GM23338 (cell line): Measurements from ENCODE around the gene GFRA1. TPM values are rescaled to one million over a fixed set of nuclear protein-coding genes. Genes with fewer than 3 reads are reported as not detected.

Experiments used
- ATAC-seq: fragments of 200-7000 bp; cut with Tn5 transposase; 3 replicates; pipeline ENCODE4 v1.9.1; 2020
- DNase-seq: peaks from one replicate; pipeline ENCODE4 v3.0.0-alpha.2; 2015; ENCODE audit warnings: low spot score
- H2AFZ ChIP-seq: fragments of 200-600 bp; sonication (generic); 2 replicates; pipeline ENCODE4 v1.8.0; 2016; ENCODE audit warnings: antibody characterized with exemption, mild to moderate bottlenecking, moderate library complexity
- H3F3A ChIP-seq: fragments of 200-600 bp; sonication (generic); replicated peaks from 2 replicates; pipeline ENCODE4 v1.8.0; 2017; ENCODE audit warnings: antibody characterized with exemption, mixed run types, low read depth
- H3K27ac ChIP-seq: fragments of 200-600 bp; sonication (generic); 2 replicates; pipeline ENCODE4 v1.6.1; 2016; ENCODE audit warnings: low read depth
- H3K27me3 ChIP-seq: fragments of 200-600 bp; sonication (generic); 2 replicates; pipeline ENCODE4 v1.8.0; 2016; ENCODE audit warnings: mild to moderate bottlenecking, mixed run types, moderate library complexity; ENCODE audit not compliant: insufficient read depth
- H3K36me3 ChIP-seq: fragments of 200-600 bp; sonication (generic); 2 replicates; pipeline ENCODE4 v1.8.0; 2016; ENCODE audit warnings: mild to moderate bottlenecking; ENCODE audit not compliant: insufficient read depth
- H3K4me1 ChIP-seq: fragments of 200-600 bp; sonication (generic); 2 replicates; pipeline ENCODE4 v1.8.0; 2016; ENCODE audit warnings: mild to moderate bottlenecking, moderate library complexity; ENCODE audit not compliant: insufficient read depth
- H3K4me2 ChIP-seq: fragments of 200-600 bp; sonication (generic); 2 replicates; pipeline ENCODE4 v1.7.1; 2017; ENCODE audit warnings: mixed run types
- H3K4me3 ChIP-seq: fragments of 200-600 bp; sonication (generic); 2 replicates; pipeline ENCODE4 v1.6.1; 2016; ENCODE audit warnings: mixed run types
- H3K79me2 ChIP-seq: fragments of 200-600 bp; sonication (generic); replicated peaks from 2 replicates; pipeline ENCODE4 v1.8.0; 2017; ENCODE audit warnings: mild to moderate bottlenecking; ENCODE audit not compliant: insufficient read depth
- H3K9me2 ChIP-seq: fragments of 200-600 bp; sonication (generic); 2 replicates; pipeline ENCODE4 v1.8.0; 2017; ENCODE audit not compliant: insufficient read depth
- H4K20me1 ChIP-seq: fragments of 200-600 bp; sonication (generic); replicated peaks from 2 replicates; pipeline ENCODE4 v1.8.0; 2017; ENCODE audit warnings: mild to moderate bottlenecking; ENCODE audit not compliant: insufficient read depth
- H3K27ac Mint-ChIP-seq: 2 replicates; pipeline ENCODE4 v1.8.0; 2020; ENCODE audit warnings: inconsistent platforms, mild to moderate bottlenecking, moderate library complexity, mixed read lengths
- H3K27me3 Mint-ChIP-seq: 3 replicates; pipeline ENCODE4 v1.8.0; 2022; ENCODE audit warnings: low read depth, mild to moderate bottlenecking, moderate library complexity, mixed read lengths, inconsistent platforms; ENCODE audit not compliant: insufficient read depth, poor library complexity
- H3K36me3 Mint-ChIP-seq: 3 replicates; pipeline ENCODE4 v1.8.0; 2021; ENCODE audit warnings: low read depth, mild to moderate bottlenecking, inconsistent platforms, moderate library complexity, mixed read lengths
- H3K4me1 Mint-ChIP-seq: 3 replicates; pipeline ENCODE4 v1.8.0; 2020; ENCODE audit warnings: mild to moderate bottlenecking, inconsistent platforms, mixed read lengths
- H3K4me3 Mint-ChIP-seq: 3 replicates; pipeline ENCODE4 v1.8.0; 2021; ENCODE audit warnings: moderate library complexity, mild to moderate bottlenecking, inconsistent platforms, mixed read lengths
- H3K9me3 Mint-ChIP-seq: 3 replicates; pipeline ENCODE4 v1.8.0; 2020; ENCODE audit warnings: moderate library complexity, mild to moderate bottlenecking, inconsistent platforms, mixed read lengths
- CTCF ChIP-seq, 2 experiments: fragments of 200-600 bp in 1 of 2; sonication (generic) in 1 of 2; conservative IDR thresholded peaks; 2 replicates each; pipeline versions ENCODE4 v1.5.1 to v1.6.1; 2016 to 2017; ENCODE audit warnings: antibody characterized with exemption in 2 of 2, low read depth in 2 of 2, mild to moderate bottlenecking in 2 of 2, moderate library complexity in 1 of 2
- EZH2 ChIP-seq: fragments of 200-600 bp; sonication (generic); IDR thresholded peaks from one replicate; pipeline ENCODE4 v1.8.0; 2017; ENCODE audit warnings: antibody characterized with exemption, mild to moderate bottlenecking, low read depth; ENCODE audit not compliant: unreplicated experiment
- EZH2phosphoT487 ChIP-seq: fragments of 200-600 bp; sonication (generic); IDR thresholded peaks from one replicate; pipeline ENCODE4 v1.8.1; 2018; ENCODE audit warnings: antibody characterized with exemption; ENCODE audit not compliant: unreplicated experiment
- JUNB ChIP-seq: IDR thresholded peaks from one replicate; pipeline ENCODE4 v1.6.1; 2016; ENCODE audit warnings: antibody characterized with exemption; ENCODE audit not compliant: unreplicated experiment
- STAT1 ChIP-seq: IDR thresholded peaks from one replicate; pipeline ENCODE4 v1.6.1; 2016; ENCODE audit warnings: antibody characterized with exemption; ENCODE audit not compliant: unreplicated experiment
- polyA plus RNA-seq: library from polyadenylated mRNA; unstranded; fragments of >200 nt; fragmentation: Nextera tagmentation; extraction: Ambion mirVana; gene quantifications from 2 replicates; pipeline ENCODE4 v1.2.1, GENCODE V29; 2016
- total RNA-seq: library from RNA; depleted of rRNA; stranded (reverse); fragments of >200 nt; shearing (Covaris generic); gene quantifications from 2 replicates; pipeline ENCODE4 v1.2.3, GENCODE V29; 2014

Gene GFRA1
- total and polyA plus RNA-seq, 2 experiments from 2014 or later = 1.4 to 2.8 TPM

- no peaks in the 10 kb centered on the region; the same call in 2 of the 3 replicates for H3K36me3 Mint-ChIP-seq
- Histone ChIP-seq H3K4me1 (peaks cover 5% of the 10 kb centered on the region), H3K9me2 (no peaks in the 10 kb centered on the region), H3K4me3 (peak overlapping the region; percentile 89), H2AFZ (peak overlapping the region; percentile 99), H3K79me2 (no peaks in the 10 kb centered on the region), H3K4me2 (peak overlapping the region; percentile 98), H3K27ac (no peak overlapping the region), H3K36me3 (no peaks in the 10 kb centered on the region), H3F3A (peaks cover 3% of the 10 kb centered on the region; the same call in 1 of the 2 replicates), H4K20me1 (no peaks in the 10 kb centered on the region), H3K27me3 (peaks cover 96% of the 10 kb centered on the region)
- ATAC-seq (peak; percentile 11), DNase-seq (peak; percentile 62)
- peaks cover 75% of the 10 kb centered on the region for H3K27me3 Mint-ChIP-seq
- H3K27ac Mint-ChIP-seq = no peak overlapping the region
- peak overlapping the region; percentile 84 for H3K4me3 Mint-ChIP-seq
- peaks cover 10% of the 10 kb centered on the region; the same call in 2 of the 3 replicates for H3K4me1 Mint-ChIP-seq
- TF ChIP-seq STAT1 (no peak), EZH2 (peak; percentile 83)
- H3K9me3 Mint-ChIP-seq = no peaks in the 10 kb centered on the region
Measured at GRCh38 chr10:116271593-116272439, 1.2 kb downstream of the GFRA1 start.

- Mint-ChIP-seq H3K4me1 (peaks cover 10% of the 10 kb centered on the region; the same call in 2 of the 3 replicates), H3K9me3 (no peaks in the 10 kb centered on the region), H3K27me3 (peaks cover 70% of the 10 kb centered on the region), H3K4me3 (peak overlapping the region; percentile 84), H3K36me3 (no peaks in the 10 kb centered on the region; the same call in 2 of the 3 replicates), H3K27ac (no peak overlapping the region)
- ATAC-seq = peak; percentile 18
- H3K27ac ChIP-seq = no peak overlapping the region
- no peaks in the 10 kb centered on the region for H4K20me1 ChIP-seq
- H3K79me2 ChIP-seq = no peaks in the 10 kb centered on the region
- H3K9me2 ChIP-seq = no peaks in the 10 kb centered on the region
- peak; percentile 67 for DNase-seq
- H3K4me2 ChIP-seq = peak overlapping the region; percentile 98
- peak overlapping the region; percentile 99 for H2AFZ ChIP-seq
- TF ChIP-seq EZH2 (peak; percentile 89), CTCF (conservative IDR thresholded peaks at IDR 0.05; ENCODE audit: low read depth in 2 of 2) (no peak), EZH2phosphoT487 (peak; percentile 81), JUNB (no peak)
- peaks cover 5% of the 10 kb centered on the region for H3K4me1 ChIP-seq
- peaks cover 96% of the 10 kb centered on the region for H3K27me3 ChIP-seq
- peak overlapping the region; percentile 89 for H3K4me3 ChIP-seq
- H3F3A ChIP-seq = peaks cover 3% of the 10 kb centered on the region; the same call in 1 of the 2 replicates
- H3K36me3 ChIP-seq = no peaks in the 10 kb centered on the region
Measured at GRCh38 chr10:116270771-116271592, 2.0 kb downstream of the GFRA1 start.
